ENCODE results near the gene ASIC5. TPM values are rescaled to one million over a fixed set of nuclear protein-coding genes. Genes with fewer than 3 reads are reported as not detected.

Gene ASIC5
- total and polyA plus RNA-seq, 2 of the 4 experiments (the other 2 are of a cell fraction): not detected

GRCh38 chr4:155881555-155881954 is 15.5 kb upstream of the ASIC5 start:
- CTCF ChIA-PET: no interaction called here
- intact Hi-C loops (cut with micrococcal nuclease) (no loop called here), dilution Hi-C loops (cut with HindIII; ENCODE audit: low sequenced_read_pairs, unreplicated experiment) (no loop called here), in situ Hi-C loops (cut with MboI; ENCODE audit: low sequenced_read_pairs) (no loop called here)
- Histone ChIP-seq H3K9ac (ENCODE audit: low read depth, low read length) (no peak overlapping the region), H3K18ac (ENCODE audit: low read depth, low read length) (no peak overlapping the region), H3K9me1 (ENCODE audit: insufficient read depth, low read length) (no peaks in the 10 kb centered on the region), H3K36me3 (ENCODE audit: control insufficient read depth, insufficient read depth, low read length) (no peaks in the 10 kb centered on the region), H3K79me1 (ENCODE audit: low read depth in 1 of 2, low read length in 2 of 2) (no peaks in the 10 kb centered on the region), H4K20me1 (ENCODE audit: insufficient read depth, low read length) (no peaks in the 10 kb centered on the region), H4K8ac (ENCODE audit: low read depth in 2 of 2, low read length in 2 of 2) (no peak overlapping the region), H3K27ac (ENCODE audit: insufficient read depth, low read length) (no peak overlapping the region), H4K5ac (ENCODE audit: low read depth, low read length) (no peak overlapping the region), H3K4me3 (ENCODE audit: insufficient read depth, low read depth, low read length) (no peak overlapping the region), H3K56ac (ENCODE audit: extremely low read depth, insufficient read depth, low read length) (no peak overlapping the region), H4K91ac (ENCODE audit: insufficient read depth, low read depth, low read length) (no peak overlapping the region), H2BK20ac (ENCODE audit: low read depth, low read length) (no peak overlapping the region), H3K14ac (replicated peaks; ENCODE audit: low read depth, low read length) (no peak overlapping the region), H2BK15ac (ENCODE audit: low read depth, low read length) (no peak overlapping the region), H3K4me1 (ENCODE audit: control insufficient read depth, insufficient read depth, low read length) (no peaks in the 10 kb centered on the region), H3K9me3 (ENCODE audit: control insufficient read depth, insufficient read depth, low read length) (0 out of 2 replicates have a peak, but pooled peaks cover 1% of the 10 kb centered on the region), H3K27me3 (ENCODE audit: control insufficient read depth, insufficient read depth, low read length) (no peaks in the 10 kb centered on the region), H2AK9ac (replicated peaks; ENCODE audit: low read depth, low read length, poor library complexity) (no peak overlapping the region), H3K23ac (ENCODE audit: low read depth, low read length) (no peak overlapping the region), H2AK5ac (ENCODE audit: low read depth, low read length) (no peak overlapping the region), H3K4ac (ENCODE audit: low read depth, low read length) (no peak overlapping the region), H2BK120ac (ENCODE audit: low read depth, low read length) (no peak overlapping the region), H3K4me2 (ENCODE audit: low read depth, low read length) (no peak overlapping the region), H2BK5ac (ENCODE audit: low read depth, low read length, poor library complexity, severe bottlenecking) (no peak overlapping the region), H2AFZ (replicated peaks; ENCODE audit: low read length, poor library complexity) (no peak overlapping the region)
- BruUV-seq (replicated peaks): no TSS peak
- WGBS, 2 experiments (ENCODE audit: extremely low coverage in 2 of 2, insufficient read length in 1 of 2): no CpG with 5 or more reads among the region's 1 CpG
- DNase-seq (no peak), ATAC-seq (ENCODE audit: low read depth) (no peak)
- TF ChIP-seq ELK1 (IDR thresholded peaks at IDR 0.05; ENCODE audit: borderline replicate concordance, low read depth, low read length) (no peak), SMC3 (IDR thresholded peaks at IDR 0.05; ENCODE audit: low read depth, low read length) (no peak), RCOR1 (IDR thresholded peaks at IDR 0.05; ENCODE audit: insufficient replicate concordance, low read length) (no peak), USF2 (IDR thresholded peaks at IDR 0.05; ENCODE audit: low read depth, low read length) (no peak), CEBPB (IDR thresholded peaks at IDR 0.05; ENCODE audit: low read depth, low read length) (no peak), CTCF (conservative IDR thresholded peaks at IDR 0.05; ENCODE audit: low read depth, low read length) (no peak), RAD21 (IDR thresholded peaks at IDR 0.05; ENCODE audit: low read length) (no peak), MAZ (IDR thresholded peaks at IDR 0.05; ENCODE audit: borderline replicate concordance, low read depth, low read length) (no peak), CHD1 (IDR thresholded peaks at IDR 0.05; ENCODE audit: low read depth, low read length) (no peak), FOS (IDR thresholded peaks at IDR 0.05; ENCODE audit: low read depth, low read length) (no peak), RFX5 (IDR thresholded peaks at IDR 0.05; ENCODE audit: low read depth, low read length) (no peak), NFE2L2 (IDR thresholded peaks at IDR 0.05; ENCODE audit: low read depth, low read length) (no peak)
- POLR2A ChIA-PET (ENCODE audit: unreplicated experiment): no interaction called here
